ENCODE measurements around the gene TEX22. TPM values are rescaled to one million over a fixed set of nuclear protein-coding genes. Genes with fewer than 3 reads are reported as not detected.

The TEX22 gene, protein sequence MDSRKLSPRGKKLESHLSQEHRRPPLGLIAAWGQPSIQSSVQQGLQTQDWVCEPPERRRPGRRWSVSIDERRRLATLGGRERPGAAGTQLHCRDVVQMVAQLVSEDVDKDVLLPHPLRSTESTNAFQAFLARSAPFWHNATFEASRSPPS
- 0.76 and 4.1 TPM in 2 replicates for total RNA-seq (ENCODE audit: low replicate concordance)
- long read RNA-seq, partial matches to known transcripts, result 0 of 2 reads
- long read RNA-seq, other reads (novel, unspliced or antisense), result 2 of 2 reads

- DNase-seq (ENCODE audit: extremely low spot score, unreplicated experiment), result peak; percentile 94
- H3K27ac Mint-ChIP-seq, result peak within 1 kb of the TSS; percentile 74
- H3K27me3 Mint-ChIP-seq, result no peaks in the 10 kb centered on the region
- H3K36me3 Mint-ChIP-seq, result peaks cover 14% of the 10 kb centered on the region
- no peaks in the 10 kb centered on the region for H3K4me1 Mint-ChIP-seq (ENCODE audit: unreplicated experiment)
- peaks cover 11% of the 10 kb centered on the region for H3K9me3 Mint-ChIP-seq
- peak within 1 kb of the TSS; percentile 85 for H3K4me3 Mint-ChIP-seq
- TF ChIP-seq, protein P1, sequence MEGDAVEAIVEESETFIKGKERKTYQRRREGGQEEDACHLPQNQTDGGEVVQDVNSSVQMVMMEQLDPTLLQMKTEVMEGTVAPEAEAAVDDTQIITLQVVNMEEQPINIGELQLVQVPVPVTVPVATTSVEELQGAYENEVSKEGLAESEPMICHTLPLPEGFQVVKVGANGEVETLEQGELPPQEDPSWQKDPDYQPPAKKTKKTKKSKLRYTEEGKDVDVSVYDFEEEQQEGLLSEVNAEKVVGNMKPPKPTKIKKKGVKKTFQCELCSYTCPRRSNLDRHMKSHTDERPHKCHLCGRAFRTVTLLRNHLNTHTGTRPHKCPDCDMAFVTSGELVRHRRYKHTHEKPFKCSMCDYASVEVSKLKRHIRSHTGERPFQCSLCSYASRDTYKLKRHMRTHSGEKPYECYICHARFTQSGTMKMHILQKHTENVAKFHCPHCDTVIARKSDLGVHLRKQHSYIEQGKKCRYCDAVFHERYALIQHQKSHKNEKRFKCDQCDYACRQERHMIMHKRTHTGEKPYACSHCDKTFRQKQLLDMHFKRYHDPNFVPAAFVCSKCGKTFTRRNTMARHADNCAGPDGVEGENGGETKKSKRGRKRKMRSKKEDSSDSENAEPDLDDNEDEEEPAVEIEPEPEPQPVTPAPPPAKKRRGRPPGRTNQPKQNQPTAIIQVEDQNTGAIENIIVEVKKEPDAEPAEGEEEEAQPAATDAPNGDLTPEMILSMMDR (conservative IDR thresholded peaks at IDR 0.05), result peak; percentile 1
Measured at GRCh38 chr14:105398044-105398725, at the start of gene TEX22. Gene TEX22 (plus strand): TSS chr14:105398538. CDS start chr14:105399341, 803 bp downstream.

GRCh38 chr14:105348945-105349699 is 49.2 kb upstream of the TEX22 start:
- H3K27me3 Mint-ChIP-seq, result no peaks in the 10 kb centered on the region
- H3K27ac Mint-ChIP-seq, result no peak overlapping the region
- TF ChIP-seq, protein P1 (conservative IDR thresholded peaks at IDR 0.05), result no peak
- peaks cover 3% of the 10 kb centered on the region for H3K4me1 Mint-ChIP-seq (ENCODE audit: unreplicated experiment)
- H3K4me3 Mint-ChIP-seq, result no peak overlapping the region
- peaks cover 5% of the 10 kb centered on the region for H3K36me3 Mint-ChIP-seq
- H3K9me3 Mint-ChIP-seq, result peaks cover 5% of the 10 kb centered on the region
- no peak for DNase-seq (ENCODE audit: extremely low spot score, unreplicated experiment)

DNA sequence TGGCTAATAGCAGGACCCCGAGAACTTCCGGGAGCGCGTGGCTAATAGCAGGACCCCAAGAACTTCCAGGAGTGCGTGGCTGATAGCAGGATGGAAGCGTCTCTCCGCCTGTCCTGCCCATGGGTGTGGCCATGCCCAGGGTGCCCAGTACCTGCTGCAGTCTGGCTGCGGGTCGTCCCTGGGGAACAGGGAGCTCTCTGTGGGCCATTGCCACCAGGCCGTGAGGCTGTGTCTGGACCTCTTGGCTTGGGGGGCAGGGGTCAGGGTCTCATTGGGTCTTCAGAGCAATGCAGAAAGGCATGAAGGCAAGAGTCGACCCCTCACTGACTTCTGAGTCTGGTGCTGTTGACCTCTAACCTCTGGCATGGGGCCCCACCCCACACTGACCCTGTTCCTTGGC is 48.3 kb upstream of the TEX22 start:
- H3K36me3 Mint-ChIP-seq, result peaks cover 5% of the 10 kb centered on the region

DNA sequence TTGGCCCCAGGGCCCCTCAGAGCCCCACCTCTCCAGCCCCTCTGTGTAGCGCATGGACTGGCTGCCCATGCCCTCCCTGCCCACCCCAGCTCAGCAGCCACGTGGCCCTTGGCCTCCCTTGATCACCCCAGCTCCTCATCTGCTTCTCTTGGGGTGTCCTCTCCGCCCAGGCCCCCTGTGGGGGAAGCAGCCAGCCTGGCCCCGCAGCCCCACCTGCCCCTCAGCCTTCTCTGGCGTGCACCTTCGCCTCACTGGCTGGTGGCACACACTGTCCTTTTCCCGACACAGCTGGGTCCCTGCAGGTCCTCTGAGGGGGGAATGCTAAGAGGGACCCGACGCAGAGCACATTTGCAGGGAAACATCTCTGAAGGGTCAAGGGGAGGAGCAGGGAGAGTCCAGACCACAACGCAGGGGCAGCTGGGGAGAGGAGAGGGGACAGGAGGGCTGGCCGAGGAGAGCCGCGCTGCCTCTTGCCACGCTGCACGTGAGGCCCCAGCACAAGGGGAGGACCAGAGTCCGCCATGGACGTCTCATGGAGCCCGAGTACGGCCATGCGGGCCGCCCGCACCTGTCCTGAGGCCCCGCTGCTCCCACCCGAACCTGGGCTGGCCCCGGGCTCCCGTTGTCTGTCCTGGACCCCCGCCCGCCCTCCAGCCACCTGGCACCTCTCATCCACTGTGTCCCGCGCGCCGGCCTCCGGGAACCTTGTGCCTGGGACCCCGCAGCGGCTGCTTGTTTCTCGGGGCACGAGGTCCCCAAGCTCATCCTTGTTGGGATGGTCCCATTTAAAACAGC is 47.7 kb upstream of the TEX22 start:
- TF ChIP-seq, protein P1 (conservative IDR thresholded peaks at IDR 0.05), result no peak
- no peaks in the 10 kb centered on the region for H3K27me3 Mint-ChIP-seq
- H3K27ac Mint-ChIP-seq, result no peak overlapping the region
- peaks cover 3% of the 10 kb centered on the region for H3K4me1 Mint-ChIP-seq (ENCODE audit: unreplicated experiment)
- peaks cover 3% of the 10 kb centered on the region for H3K9me3 Mint-ChIP-seq
- H3K4me3 Mint-ChIP-seq, result no peak overlapping the region
- no peak for DNase-seq (ENCODE audit: extremely low spot score, unreplicated experiment)
- H3K36me3 Mint-ChIP-seq, result peaks cover 2% of the 10 kb centered on the region

More for the DNA sequence above, 48.3 kb upstream of the TEX22 start:
- Mint-ChIP-seq H3K9me3 (peaks cover 5% of the 10 kb centered on the region), H3K27ac (no peak overlapping the region), H3K4me3 (no peak overlapping the region), H3K4me1 (ENCODE audit: unreplicated experiment) (peaks cover 3% of the 10 kb centered on the region), H3K27me3 (no peaks in the 10 kb centered on the region)
- TF ChIP-seq, protein P1 (conservative IDR thresholded peaks at IDR 0.05), result no peak
- DNase-seq (ENCODE audit: extremely low spot score, unreplicated experiment), result no peak

DNA sequence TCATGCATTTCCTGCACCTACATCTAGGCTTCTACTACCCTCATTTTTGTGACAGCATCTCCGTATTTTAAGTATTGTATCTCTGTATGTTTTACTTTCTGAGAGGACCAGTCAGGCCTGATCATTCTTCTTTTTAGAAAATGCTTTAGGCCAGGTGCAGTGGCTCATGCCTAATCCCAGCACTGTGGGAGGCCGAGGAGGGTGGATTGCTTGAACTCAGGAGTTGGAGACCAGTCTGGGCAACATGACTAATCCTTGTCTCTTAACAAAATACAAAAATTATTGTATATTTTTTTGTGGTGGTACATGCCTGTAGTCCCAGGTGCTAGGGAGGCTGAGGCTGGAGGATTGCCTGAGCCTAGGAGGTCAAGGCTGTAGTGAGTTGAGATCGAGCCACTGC is 46.9 kb upstream of the TEX22 start:
- H3K4me1 Mint-ChIP-seq (ENCODE audit: unreplicated experiment), result peaks cover 3% of the 10 kb centered on the region
- no peak overlapping the region for H3K27ac Mint-ChIP-seq
- no peaks in the 10 kb centered on the region for H3K9me3 Mint-ChIP-seq
- TF ChIP-seq, protein P1 (conservative IDR thresholded peaks at IDR 0.05), result no peak
- no peaks in the 10 kb centered on the region for H3K27me3 Mint-ChIP-seq
- H3K4me3 Mint-ChIP-seq, result no peak overlapping the region
- DNase-seq (ENCODE audit: extremely low spot score, unreplicated experiment), result no peak
- H3K36me3 Mint-ChIP-seq, result no peaks in the 10 kb centered on the region

All from type B pancreatic cell (in vitro differentiated cells).